ENCODE results near the gene KAT6B. TPM values are rescaled to one million over a fixed set of nuclear protein-coding genes. Genes with fewer than 3 reads are reported as not detected.

Gene KAT6B
- total RNA-seq, 1 donor from 2014 or later: 62.9 TPM

- DNase-seq: no peak
Measured at GRCh38 chr10:74923556-74923955, 97.2 kb downstream of the KAT6B start.

- peak; percentile 62 for DNase-seq
Measured at GRCh38 chr10:74924251-74924963, 98.0 kb downstream of the KAT6B start.

DNA sequence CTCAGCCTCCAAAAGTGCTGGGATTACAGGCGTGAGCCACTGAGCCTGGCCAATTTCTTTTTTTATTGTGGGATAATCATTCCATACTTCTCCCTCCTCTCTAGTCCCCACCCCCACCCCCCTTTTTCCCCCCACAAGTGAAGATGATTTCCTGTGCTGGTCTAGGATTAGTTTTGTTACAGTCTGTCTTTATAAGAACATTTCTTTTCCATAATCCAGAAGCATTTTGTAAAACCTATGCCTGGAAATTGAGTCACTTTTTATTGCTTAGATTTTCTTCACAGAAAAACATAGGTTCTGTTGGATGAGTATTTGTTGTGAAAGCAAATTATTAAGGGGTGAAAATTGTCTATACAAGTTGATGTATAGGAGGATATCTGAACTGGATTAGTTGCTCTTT is 98.9 kb downstream of the KAT6B start:
- DNase-seq: no peak

DNA sequence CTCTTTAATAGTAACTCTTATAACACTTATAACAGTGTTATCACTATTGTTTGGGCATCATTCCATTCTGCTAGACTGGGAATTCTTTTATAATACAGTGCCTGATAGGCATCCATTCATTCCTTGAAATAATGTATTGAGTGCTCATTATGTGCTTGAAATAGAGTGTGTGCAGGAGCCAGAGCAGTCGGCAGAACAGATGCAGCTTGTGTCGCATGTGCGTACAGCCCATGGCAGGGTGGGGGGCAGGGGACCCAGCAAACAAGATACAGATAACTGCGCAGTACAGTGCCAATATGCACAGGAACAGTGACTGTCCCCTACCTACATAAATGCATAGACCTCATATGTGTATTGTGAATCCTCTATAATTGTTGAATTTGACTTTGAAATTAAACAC is 99.3 kb downstream of the KAT6B start:
- no peak for DNase-seq

DNA sequence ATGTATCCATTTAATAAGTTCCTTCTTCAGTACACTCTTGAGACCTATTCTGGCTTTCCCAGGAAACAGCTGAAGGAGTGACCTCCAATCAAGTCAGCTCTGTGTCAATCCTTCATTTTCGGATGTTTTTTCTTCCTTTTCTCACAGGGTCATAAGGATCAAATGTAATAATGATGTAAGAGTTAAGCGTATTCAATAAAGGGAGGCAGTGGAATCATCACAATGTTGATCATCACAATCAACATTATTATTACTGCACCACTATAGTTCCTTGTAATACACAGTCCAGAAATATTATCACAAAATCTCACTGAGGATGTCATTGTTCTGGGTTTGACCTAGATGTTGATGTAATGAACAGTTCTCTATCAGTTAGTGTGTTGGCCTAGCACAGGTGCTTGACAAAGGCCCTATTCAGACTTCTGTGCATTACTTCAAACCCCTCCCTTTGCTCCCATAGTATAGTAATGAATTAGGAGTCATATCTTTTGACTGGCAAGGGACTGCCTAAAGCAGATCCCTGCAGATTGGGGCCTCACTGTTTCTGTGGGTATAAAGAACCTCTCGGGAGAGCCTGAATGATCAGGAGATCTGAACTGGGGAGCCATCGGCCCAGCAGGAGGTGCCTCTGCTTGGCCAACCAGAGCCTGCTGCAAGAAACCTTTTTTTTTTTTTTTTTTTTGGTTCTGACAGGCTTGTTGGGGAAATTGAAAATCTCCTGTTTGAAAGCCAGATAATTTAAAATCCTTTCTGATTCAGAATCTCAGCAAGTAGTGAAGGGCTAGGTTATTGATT is 100.6 kb downstream of the KAT6B start:
- DNase-seq: no peak

DNA sequence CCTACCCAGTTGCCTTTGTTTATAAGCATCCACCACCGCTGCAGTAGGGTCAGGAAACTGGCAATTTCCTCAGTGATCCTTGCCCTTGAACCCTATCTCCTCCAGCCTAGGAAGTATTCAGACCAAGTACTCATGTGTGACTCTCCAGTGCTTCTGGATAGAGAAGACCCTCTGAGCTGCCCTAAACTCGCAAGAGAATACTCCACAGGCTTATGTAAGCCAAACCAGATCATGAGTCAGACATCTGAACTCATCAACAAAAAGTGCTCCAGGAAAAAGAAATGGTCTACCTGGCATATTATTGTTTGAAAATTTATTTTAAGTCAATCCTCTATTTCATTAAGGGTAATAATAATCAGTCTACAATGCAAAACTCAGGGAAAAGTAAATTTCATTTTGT is 101.3 kb downstream of the KAT6B start:
- no peak for DNase-seq

DNA sequence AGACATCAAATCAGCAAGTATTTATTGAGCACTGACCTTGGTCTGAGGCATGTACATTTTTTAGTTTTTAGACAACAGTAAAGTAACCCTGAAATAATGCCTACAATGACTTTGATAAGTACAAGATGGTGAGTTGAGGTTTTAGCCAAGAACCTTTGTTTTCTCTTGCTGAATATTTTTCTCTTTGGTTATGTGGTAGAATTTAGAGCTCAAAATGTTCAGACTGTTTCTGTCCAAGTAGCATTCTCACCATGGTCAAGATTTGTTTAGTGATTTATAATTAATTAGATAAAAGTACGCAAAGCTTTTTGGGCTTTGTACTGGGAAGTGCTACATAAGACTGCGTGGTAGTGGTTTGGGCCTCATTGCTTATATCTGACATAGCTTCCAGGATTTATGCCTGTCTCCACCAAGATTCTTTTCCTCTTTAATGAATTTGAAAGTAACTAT is 102.4 kb downstream of the KAT6B start:
- no peak for DNase-seq

DNA sequence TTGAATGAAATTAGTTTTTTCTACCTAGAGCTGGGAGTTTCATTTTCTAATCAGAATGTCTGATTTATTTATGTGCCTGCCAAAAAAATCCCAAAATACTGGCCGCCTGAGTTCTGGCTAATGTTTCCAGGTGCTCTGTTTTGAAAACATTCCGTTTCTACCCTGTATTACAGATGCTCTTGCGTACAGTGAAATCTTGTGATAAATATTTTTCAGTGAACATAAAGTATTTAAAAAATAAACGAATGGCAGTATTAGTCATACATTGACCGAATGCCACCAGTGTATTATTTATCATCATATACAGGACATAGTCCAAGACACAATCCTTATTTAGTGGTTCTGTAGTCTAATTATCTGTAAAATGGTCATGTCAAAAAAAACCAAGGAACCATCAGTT is 102.8 kb downstream of the KAT6B start:
- no peak for DNase-seq

DNA sequence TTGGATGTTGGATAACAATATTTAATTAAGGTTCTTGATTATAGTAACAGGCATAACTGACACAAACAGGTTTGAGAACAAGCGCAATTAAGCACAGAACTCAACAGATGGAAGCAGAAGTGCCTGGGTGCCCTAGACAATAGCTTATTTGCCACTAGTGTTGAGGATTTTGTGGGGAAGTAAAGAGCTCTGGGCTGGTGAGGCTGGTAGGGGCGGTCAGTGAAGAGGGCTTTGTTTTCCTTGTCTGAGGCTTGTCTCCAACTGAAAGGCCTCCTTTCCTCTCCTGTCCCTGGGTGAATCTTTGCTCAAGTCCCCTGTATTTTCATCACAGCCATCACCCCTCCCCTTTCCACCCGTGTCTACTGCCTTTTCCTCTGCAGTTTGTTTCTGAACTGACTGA is 104.6 kb downstream of the KAT6B start:
- no peak for DNase-seq

DNA sequence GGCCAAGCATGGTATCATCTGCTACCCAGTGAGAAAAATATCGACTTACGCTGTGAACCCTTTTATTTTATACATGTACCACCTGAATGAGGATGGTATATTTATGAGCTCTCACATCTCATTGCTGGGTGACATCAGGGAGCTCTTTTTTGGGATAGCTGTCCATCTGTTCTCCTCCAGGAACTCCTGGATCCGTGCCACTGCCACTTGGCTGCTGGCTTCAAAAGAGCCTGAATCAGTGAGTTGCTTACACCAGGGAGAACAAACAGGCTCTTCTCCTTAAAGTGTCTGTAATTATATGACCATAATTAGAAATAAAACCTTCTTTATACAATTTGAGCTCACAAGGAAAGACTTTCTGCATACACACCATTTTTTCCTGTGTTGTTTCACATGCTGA is 106.2 kb downstream of the KAT6B start:
- DNase-seq: peak; percentile 78

- no peak for DNase-seq
Measured at GRCh38 chr10:74934100-74934812, 107.9 kb downstream of the KAT6B start.

- peak; percentile 78 for DNase-seq
Measured at GRCh38 chr10:74936577-74937265, 110.3 kb downstream of the KAT6B start.

GRCh38 chr10:74937266-74937856 is 111.0 kb downstream of the KAT6B start:
- no peak for DNase-seq

DNA sequence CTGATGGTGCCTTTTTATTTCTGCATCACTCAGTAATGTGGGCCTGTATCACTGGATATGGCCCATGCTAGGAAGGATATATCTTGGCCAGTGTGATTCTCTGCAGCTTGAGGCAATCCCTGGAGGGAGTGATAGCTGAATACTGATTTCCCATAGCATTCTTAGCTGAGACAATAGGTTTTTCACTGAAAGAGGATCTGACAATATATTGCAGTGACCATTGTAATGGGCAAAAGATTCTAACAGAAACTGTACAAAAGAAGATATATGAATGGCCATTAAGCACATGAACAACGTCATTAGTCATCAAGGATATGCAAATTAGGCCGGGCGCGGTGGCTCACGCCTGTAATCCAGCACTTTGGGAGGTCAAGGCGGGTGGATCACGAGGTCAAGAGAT is 117.8 kb downstream of the KAT6B start:
- no peak for DNase-seq

DNA sequence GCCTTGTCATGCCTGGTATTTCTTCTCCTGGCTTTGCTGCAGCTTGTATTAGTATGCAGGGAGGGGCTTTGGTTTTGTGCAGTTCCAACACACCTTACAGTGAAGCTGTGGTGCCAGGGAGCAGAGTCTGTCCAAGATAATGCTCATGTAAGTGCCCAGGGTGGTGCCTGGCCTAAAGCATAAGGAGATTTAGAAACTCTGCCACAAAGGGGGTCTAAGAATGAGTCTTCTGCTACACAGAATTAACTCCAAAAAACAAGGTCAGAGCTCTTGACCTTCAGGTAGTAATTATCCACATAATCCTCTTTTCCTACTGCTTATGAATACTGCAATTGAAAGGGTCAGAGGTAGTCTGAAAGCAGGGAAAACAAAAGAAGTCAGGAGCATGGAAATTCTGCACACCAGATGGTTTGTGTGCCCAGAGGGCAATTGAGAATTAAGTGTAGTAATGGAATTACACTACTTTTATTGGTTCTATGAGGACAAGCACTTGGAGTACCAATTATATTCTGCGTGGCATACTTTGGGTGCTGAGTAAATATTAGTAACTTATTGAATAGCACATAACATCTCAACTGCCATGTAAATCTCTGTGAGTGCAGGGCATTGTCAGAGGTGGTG is 121.5 kb downstream of the KAT6B start:
- no peak for DNase-seq

DNA sequence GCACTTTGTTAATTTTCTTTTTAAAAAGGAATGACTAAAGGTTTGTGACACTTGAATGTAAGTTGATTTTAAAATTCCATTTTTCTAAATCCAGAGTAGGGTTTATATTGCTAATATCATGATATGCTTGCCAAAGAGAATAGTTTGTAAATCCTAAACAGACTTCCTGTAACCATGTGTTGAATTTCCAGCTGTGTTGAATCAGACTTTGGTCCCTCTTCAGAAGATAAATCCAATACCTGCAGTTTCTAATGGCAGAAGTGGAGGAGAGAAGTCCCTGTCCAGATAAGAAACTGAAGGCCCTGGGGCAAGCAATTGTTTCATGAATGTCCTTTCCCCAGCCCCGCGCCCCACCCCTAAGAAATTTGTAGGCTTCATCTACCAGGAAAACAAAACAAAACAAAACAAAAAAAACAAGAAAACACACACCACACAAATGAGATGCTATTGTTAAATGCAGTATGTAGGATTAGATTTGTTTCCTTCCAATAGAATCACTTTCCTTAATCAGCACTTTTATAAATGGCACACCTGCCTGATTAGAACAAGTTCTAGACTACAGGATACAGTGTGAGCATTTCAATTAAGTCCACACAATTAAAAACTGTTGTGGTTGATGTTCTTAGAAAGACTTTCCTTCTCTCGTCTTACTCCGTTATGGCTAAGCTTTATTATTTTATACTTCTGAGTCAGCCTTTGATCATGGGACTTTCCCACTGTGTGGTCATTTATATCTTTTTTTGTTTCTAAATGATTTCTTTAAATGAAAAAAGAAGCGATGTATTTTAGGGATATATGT is 122.8 kb downstream of the KAT6B start:
- DNase-seq: no peak

GRCh38 chr10:74949843-74950765 is 123.7 kb downstream of the KAT6B start:
- no peak for DNase-seq

DNA sequence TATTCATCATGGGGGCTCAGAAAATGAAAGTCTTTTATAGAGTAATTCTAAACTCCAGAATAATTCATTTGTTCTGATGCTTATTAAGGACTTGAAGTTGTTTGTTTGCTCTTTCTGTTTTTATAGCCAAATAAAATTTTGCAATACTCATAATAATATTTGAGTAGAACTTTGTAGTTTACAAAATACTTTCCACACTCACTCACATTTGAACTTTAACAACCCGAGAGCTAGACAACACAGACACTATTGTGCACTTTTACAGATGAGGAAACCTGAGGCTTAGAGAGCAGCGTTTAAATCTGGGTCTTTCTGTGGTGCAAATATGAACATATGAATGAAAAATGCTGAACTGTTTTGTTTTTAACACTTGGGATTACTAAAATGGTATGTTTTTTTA is 126.8 kb downstream of the KAT6B start:
- no peak for DNase-seq

GRCh38 chr10:74955796-74956195 is 129.4 kb downstream of the KAT6B start:
- DNase-seq: no peak
